AG09309 (cell line): ENCODE measurements around the gene ACTN1.
"Not testable (repeated sequence)": the region's sequence is repeated elsewhere in the genome, so short reads cannot be mapped to it uniquely, and the experiment has no call there.

Source experiments
- DNase-seq: peaks from one replicate; pipeline ENCODE4 v3.0.0-alpha.2; 2010; ENCODE audit warnings: low read depth
- H3K4me3 ChIP-seq: 2 replicates; pipeline ENCODE4 v1.5.1; 2011; ENCODE audit warnings: mild to moderate bottlenecking, low read depth, low read length, moderate library complexity; ENCODE audit not compliant: control insufficient read depth
- TF ChIP-seq, protein P1 (sequence below): IDR thresholded peaks from 2 replicates; pipeline ENCODE4 v1.5.1; 2011; ENCODE audit warnings: mild to moderate bottlenecking, low read depth, low read length, inconsistent platforms; ENCODE audit not compliant: insufficient read depth, control insufficient read depth; ENCODE audit errors: missing control alignments

ACTN1 gene

GRCh38 chr14:68848253-68848652 is 130.8 kb downstream of the ACTN1 start:
- H3K4me3 ChIP-seq = no peak overlapping the region
- TF ChIP-seq, protein P1, sequence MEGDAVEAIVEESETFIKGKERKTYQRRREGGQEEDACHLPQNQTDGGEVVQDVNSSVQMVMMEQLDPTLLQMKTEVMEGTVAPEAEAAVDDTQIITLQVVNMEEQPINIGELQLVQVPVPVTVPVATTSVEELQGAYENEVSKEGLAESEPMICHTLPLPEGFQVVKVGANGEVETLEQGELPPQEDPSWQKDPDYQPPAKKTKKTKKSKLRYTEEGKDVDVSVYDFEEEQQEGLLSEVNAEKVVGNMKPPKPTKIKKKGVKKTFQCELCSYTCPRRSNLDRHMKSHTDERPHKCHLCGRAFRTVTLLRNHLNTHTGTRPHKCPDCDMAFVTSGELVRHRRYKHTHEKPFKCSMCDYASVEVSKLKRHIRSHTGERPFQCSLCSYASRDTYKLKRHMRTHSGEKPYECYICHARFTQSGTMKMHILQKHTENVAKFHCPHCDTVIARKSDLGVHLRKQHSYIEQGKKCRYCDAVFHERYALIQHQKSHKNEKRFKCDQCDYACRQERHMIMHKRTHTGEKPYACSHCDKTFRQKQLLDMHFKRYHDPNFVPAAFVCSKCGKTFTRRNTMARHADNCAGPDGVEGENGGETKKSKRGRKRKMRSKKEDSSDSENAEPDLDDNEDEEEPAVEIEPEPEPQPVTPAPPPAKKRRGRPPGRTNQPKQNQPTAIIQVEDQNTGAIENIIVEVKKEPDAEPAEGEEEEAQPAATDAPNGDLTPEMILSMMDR = no peak
- no peak for DNase-seq

DNA sequence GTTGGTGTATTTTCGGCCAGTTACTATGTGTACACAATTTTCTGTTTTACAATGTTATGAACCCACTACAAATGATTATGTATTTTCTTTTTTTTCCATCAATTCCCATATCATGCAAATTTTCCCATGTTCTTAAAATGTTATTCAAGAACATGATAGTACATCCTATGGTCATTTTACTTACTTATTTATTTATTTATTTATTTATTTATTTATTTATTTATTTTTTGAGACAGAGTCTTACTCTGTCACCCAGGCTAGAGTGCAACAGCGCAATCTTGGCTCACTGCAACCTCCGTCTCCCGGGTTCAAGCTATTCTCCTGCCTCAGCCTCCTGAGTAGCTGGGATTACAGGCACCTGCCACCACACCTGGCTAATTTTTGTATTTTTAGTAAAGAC is 131.5 kb downstream of the ACTN1 start:
- not testable (repeated sequence) for DNase-seq, H3K4me3 ChIP-seq

DNA sequence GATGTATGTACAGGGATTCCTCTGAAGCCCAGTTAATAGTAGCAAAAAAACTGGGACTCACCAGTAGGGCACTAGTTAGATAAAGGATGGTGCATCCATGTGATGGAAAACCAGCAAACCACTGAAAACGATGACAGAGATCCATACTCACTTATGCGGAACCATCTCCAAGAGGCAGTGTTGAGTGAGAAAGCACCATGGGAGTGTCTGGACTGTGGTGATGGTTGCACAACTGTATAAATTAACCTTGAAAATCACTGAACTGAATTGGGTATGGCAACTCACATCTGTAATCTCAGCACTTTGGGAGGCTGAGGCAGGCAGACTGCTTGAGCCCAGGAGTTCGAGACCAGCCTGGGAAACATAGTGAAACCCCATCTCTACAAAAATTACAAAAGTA is 132.6 kb downstream of the ACTN1 start:
- DNase-seq = no peak
- TF ChIP-seq, protein P1 = no peak
- H3K4me3 ChIP-seq = no peak overlapping the region

- DNase-seq = no peak
- TF ChIP-seq, protein P1 = no peak
- no peak overlapping the region for H3K4me3 ChIP-seq
Measured at GRCh38 chr14:68844210-68844545, 134.9 kb downstream of the ACTN1 start.

DNA sequence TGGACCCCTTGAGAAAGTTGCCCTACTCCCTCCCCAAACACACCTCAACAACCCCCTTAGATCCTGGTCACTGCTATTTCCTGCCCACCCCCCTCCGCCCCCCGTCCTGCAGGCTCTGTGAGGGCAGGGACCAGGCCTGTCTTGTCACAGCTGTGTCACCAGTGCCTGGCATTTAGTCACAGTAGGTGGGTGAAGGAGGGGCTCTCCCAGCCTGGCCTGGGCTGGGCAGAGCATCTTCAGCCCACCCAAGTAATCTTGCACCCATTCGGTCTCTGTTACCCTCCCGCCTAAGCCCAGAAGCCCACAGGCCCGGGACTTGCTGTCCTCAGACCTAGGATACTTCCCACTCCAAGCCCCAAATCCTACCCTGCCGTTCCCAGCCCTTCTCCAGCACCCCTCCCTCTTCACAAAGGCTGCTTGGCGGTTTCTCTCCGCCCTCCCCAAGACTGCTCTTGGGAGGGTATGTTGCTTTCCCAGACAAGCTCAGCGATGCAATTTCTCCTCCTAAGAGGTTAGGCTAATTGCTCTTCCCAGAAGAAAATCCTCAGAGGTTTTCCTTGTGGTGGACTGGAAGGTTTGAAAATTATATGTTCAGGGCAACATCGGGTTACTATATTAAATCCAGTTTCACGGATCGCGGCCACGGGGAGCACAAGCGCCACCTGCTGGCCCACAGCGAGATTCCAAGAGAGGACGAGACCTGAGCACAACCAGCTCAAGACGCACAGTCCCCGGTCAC is 135.5 kb downstream of the ACTN1 start:
- H3K4me3 ChIP-seq = no peak overlapping the region
- DNase-seq = no peak
- TF ChIP-seq, protein P1 = peak; percentile 95

- no peak overlapping the region for H3K4me3 ChIP-seq
- TF ChIP-seq, protein P1 = no peak
- no peak for DNase-seq
Measured at GRCh38 chr14:68842298-68842697, 136.8 kb downstream of the ACTN1 start.

GRCh38 chr14:68841016-68841809 is 137.9 kb downstream of the ACTN1 start:
- DNase-seq = no peak

More at GRCh38 chr14:68841016-68841809, 137.9 kb downstream of the ACTN1 start:
- no peak overlapping the region for H3K4me3 ChIP-seq
- TF ChIP-seq, protein P1 = no peak
